OCI-LY3 (cell line): ENCODE results near the gene OGDH.
"Not testable (repeated sequence)": the region's sequence is repeated elsewhere in the genome, so short reads cannot be mapped to it uniquely, and the experiment has no call there.

ENCODE experiments used
- H2AFZ ChIP-seq: fragments of 200-600, 300-600 bp; shearing (Covaris generic); 2 replicates; pipeline ENCODE4 v1.6.0; 2014; ENCODE audit warnings: antibody characterized with exemption, low read depth, low read length
- H3K27ac ChIP-seq: fragments of 200-600, 300-600 bp; sonication (generic); 2 replicates; pipeline ENCODE4 v1.5.1; 2014; ENCODE audit warnings: mild to moderate bottlenecking, low read length, moderate library complexity, mixed read lengths
- H3K27me3 ChIP-seq: fragments of 200-600, 300-600 bp; sonication (generic); 2 replicates; pipeline ENCODE4 v1.6.1; 2014; ENCODE audit warnings: low read depth, low read length, mixed read lengths
- H3K36me3 ChIP-seq: fragments of 200-600, 300-600 bp; sonication (generic); replicated peaks from 2 replicates; pipeline ENCODE3; 2014; ENCODE audit warnings: low read depth, low read length, mixed read lengths
- H3K4me1 ChIP-seq: fragments of 300-600, 200-600 bp; sonication (generic); 2 replicates; pipeline ENCODE4 v1.6.1; 2014; ENCODE audit warnings: low read length, mixed read lengths
- H3K4me2 ChIP-seq: fragments of 200-600, 300-600 bp; sonication (generic); 2 replicates; pipeline ENCODE4 v1.6.1; 2014; ENCODE audit warnings: low read length, mixed read lengths
- H3K4me3 ChIP-seq: fragments of 300-600, 200-600 bp; sonication (generic); 2 replicates; pipeline ENCODE4 v1.5.1; 2014; ENCODE audit warnings: antibody characterized with exemption, mild to moderate bottlenecking, low read length, moderate library complexity
- H3K79me2 ChIP-seq: fragments of 300-600, 200-600 bp; shearing (Covaris generic); 2 replicates; pipeline ENCODE4 v1.6.1; 2014; ENCODE audit warnings: mild to moderate bottlenecking, low read length, mixed read lengths
- H3K9ac ChIP-seq: fragments of 300-600, 200-600 bp; shearing (Covaris generic); 2 replicates; pipeline ENCODE4 v1.6.0; 2014; ENCODE audit warnings: mild to moderate bottlenecking, low read length, moderate library complexity
- H3K9me3 ChIP-seq: fragments of 200-600, 300-600 bp; shearing (Covaris generic); 2 replicates; pipeline ENCODE4 v1.6.1; 2014; ENCODE audit warnings: low read length, mixed read lengths; ENCODE audit not compliant: insufficient read depth
- H4K20me1 ChIP-seq: fragments of 200-600, 300-600 bp; sonication (generic); 2 replicates; pipeline ENCODE4 v1.6.1; 2016; ENCODE audit warnings: low read length, mixed read lengths; ENCODE audit not compliant: insufficient read depth
- EZH2phosphoT487 ChIP-seq: fragments of 200-600 bp; shearing (Covaris generic); IDR thresholded peaks from 2 replicates; pipeline ENCODE4 v1.6.1; 2018; ENCODE audit warnings: antibody characterized with exemption, mixed run types, low read depth
- TF ChIP-seq, protein P1 (sequence below): fragments of 200-600, 300-600 bp; sonication (generic); IDR thresholded peaks from 2 replicates; pipeline ENCODE4 v1.5.1; 2014; ENCODE audit warnings: antibody characterized with exemption, low read length, low read depth

OGDH gene

DNA sequence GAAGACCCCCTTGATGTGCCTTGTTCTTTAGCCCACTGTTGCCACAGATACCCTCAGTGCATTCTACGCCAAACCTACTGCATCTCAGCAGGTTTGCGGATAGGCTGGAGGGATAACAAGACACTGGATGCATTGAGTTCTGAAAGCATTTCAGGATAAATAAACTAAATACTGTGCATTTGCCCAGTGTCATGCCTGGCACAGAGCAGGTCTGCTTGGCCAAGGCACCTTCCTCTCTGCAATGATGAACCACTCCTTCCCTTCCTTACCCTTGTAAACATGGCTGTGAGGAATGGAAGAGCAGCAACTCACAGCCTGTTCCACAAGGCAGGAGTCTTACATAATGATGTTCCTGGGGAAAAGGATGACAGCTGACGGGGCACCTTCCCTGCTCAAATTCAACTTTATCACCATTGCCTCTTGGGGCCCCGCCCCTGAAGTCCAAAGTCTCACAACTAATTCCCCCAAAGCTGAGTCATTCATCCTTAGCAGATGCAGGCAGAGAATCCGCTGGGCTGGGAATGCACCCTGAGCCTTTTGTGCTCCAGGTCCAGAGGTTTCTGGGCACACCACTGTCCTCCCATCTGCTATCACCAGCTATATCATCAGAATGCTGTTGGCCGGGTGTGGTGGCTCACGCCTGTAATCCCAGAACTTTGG is 44.3 kb upstream of the OGDH start:
- Histone ChIP-seq H3K27ac (no peak overlapping the region), H3K79me2 (no peaks in the 10 kb centered on the region), H3K4me1 (no peaks in the 10 kb centered on the region), H3K27me3 (no peaks in the 10 kb centered on the region), H3K9me3 (no peaks in the 10 kb centered on the region), H3K36me3 (peaks cover 24% of the 10 kb centered on the region), H3K4me3 (no peak overlapping the region), H2AFZ (no peak overlapping the region), H3K4me2 (no peak overlapping the region), H3K9ac (no peak overlapping the region), H4K20me1 (peaks cover 10% of the 10 kb centered on the region)
- no peak for TF ChIP-seq EZH2phosphoT487
- TF ChIP-seq, protein P1, sequence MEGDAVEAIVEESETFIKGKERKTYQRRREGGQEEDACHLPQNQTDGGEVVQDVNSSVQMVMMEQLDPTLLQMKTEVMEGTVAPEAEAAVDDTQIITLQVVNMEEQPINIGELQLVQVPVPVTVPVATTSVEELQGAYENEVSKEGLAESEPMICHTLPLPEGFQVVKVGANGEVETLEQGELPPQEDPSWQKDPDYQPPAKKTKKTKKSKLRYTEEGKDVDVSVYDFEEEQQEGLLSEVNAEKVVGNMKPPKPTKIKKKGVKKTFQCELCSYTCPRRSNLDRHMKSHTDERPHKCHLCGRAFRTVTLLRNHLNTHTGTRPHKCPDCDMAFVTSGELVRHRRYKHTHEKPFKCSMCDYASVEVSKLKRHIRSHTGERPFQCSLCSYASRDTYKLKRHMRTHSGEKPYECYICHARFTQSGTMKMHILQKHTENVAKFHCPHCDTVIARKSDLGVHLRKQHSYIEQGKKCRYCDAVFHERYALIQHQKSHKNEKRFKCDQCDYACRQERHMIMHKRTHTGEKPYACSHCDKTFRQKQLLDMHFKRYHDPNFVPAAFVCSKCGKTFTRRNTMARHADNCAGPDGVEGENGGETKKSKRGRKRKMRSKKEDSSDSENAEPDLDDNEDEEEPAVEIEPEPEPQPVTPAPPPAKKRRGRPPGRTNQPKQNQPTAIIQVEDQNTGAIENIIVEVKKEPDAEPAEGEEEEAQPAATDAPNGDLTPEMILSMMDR: no peak

DNA sequence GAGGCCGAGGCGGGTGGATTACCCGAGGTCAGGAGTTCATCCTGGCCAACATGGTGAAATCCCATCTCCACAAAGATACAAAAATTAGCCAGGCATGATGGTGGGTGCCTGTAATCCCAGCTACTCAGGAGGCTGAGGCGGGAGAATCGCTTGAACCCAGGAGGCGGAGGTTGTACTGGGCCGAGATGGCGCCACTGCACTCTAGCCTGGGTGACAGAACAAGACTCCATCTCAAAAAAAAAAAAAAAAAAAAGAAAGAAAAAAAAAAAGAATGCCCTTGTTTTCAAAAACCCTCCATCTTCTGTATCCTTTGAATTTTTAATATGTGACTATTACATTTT is 43.8 kb upstream of the OGDH start:
- not testable (repeated sequence) for H3K27ac ChIP-seq

DNA sequence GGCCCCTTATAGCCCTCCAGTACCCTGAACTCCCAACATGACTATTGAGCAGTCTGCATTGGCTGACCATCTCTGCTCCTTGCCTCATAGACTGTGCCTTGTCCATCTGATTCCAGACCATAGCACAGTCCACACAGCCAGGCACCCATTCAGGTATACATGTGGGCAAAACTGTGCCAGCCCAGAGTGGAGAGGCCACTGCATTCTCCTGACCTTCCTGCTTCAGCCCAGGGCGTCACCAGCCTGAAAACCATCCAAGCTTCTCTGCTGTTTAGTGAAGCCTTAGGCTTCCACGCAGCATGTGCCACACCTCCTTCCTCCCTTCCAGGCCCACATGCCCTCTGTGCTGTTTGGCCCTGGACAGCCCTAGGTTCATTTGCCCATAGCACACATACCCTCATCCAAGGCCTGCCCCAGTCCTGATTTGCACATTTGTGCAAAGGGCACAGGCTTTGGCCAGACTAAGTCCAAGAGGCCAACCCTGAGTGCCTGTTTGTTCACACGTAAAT is 43.2 kb upstream of the OGDH start:
- Histone ChIP-seq H3K9me3 (no peaks in the 10 kb centered on the region), H3K36me3 (peaks cover 34% of the 10 kb centered on the region), H3K27ac (no peak overlapping the region), H3K4me1 (no peaks in the 10 kb centered on the region), H3K27me3 (no peaks in the 10 kb centered on the region), H3K4me2 (no peak overlapping the region), H2AFZ (no peak overlapping the region), H3K79me2 (no peaks in the 10 kb centered on the region), H3K9ac (no peak overlapping the region), H4K20me1 (peaks cover 10% of the 10 kb centered on the region), H3K4me3 (no peak overlapping the region)
- TF ChIP-seq EZH2phosphoT487: no peak
- TF ChIP-seq, protein P1: no peak

More for the DNA sequence above, 43.8 kb upstream of the OGDH start:
- H3K27me3 ChIP-seq, H3K4me2 ChIP-seq, H3K9ac ChIP-seq, H3K9me3 ChIP-seq, H3K79me2 ChIP-seq, H3K4me3 ChIP-seq, H3K4me1 ChIP-seq, H2AFZ ChIP-seq: not testable (repeated sequence)
- peaks cover 10% of the 10 kb centered on the region for H4K20me1 ChIP-seq
- H3K36me3 ChIP-seq: peaks cover 28% of the 10 kb centered on the region

DNA sequence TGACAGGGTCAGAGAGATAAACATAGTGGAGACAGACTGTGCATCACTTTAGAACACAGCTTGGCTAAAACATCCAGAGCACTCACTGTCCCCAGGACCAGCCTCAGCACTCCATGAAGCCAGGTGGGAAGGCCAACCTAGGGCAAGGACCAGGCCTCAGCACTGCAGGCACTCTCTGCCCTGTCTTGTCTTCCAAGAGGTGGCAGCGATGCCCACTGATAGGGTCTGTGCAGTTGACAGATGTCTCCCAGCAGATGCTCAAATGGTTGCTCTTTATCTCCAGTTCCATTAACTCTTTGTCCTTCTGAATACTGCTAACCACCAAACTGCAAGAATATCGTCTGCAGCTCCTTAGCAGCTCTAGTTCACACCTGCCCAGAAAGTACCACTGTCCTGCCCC is 41.8 kb upstream of the OGDH start:
- Histone ChIP-seq H3K9me3 (no peaks in the 10 kb centered on the region), H3K79me2 (no peaks in the 10 kb centered on the region), H2AFZ (no peak overlapping the region), H3K4me3 (no peak overlapping the region), H3K4me1 (no peaks in the 10 kb centered on the region), H3K36me3 (peaks cover 48% of the 10 kb centered on the region), H3K9ac (no peak overlapping the region), H3K27me3 (no peaks in the 10 kb centered on the region), H3K27ac (no peak overlapping the region), H3K4me2 (no peak overlapping the region), H4K20me1 (peaks cover 10% of the 10 kb centered on the region)
- TF ChIP-seq, protein P1: no peak
- no peak for TF ChIP-seq EZH2phosphoT487
